ENCODE results near the gene DIPK1A.

DNA sequence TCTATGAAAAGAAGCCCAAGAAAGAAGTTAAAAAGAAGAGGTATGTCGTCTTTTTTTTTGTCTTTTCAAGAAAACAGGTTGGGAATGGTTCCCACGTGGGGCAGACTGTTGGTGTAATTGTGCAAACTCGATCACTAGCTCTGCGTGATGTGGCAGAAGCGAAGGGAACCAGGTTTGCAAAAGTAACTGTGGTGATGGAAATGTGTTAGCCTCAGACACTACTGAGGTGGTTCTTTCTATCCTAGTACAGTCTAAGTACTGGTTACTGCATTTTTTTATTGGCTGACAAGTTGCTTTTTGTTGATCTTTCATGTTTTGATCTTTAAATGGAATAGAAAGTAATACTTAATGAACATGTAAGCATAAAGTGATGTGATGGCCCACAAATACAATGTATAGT, 120.7 kb downstream of the DIPK1A start:
- no peak for TF ChIP-seq GATA2 (IDR thresholded peaks at IDR 0.05; ENCODE audit: low read depth, low read length)
- TF ChIP-seq GATA3 (IDR thresholded peaks at IDR 0.05; ENCODE audit: low read depth, low read length): no peak
